Hepatocyte (in vitro differentiated cells): ENCODE results near the gene PROK1.

Source experiments
- CTCF ChIP-seq: fragments of 200-600 bp; sonication (generic); IDR thresholded peaks from 2 replicates; pipeline ENCODE4 v1.5.1; 2016; ENCODE audit warnings: antibody characterized with exemption, mild to moderate bottlenecking; ENCODE audit not compliant: poor library complexity
- EZH2 ChIP-seq: fragments of 200-600 bp; sonication (generic); IDR thresholded peaks from 2 replicates; pipeline ENCODE4 v1.6.1; 2016; ENCODE audit warnings: antibody characterized with exemption, mild to moderate bottlenecking, borderline replicate concordance
- EZH2phosphoT487 ChIP-seq: fragments of 200-600 bp; sonication (generic); IDR thresholded peaks from one replicate; pipeline ENCODE4 v1.6.1; 2018; ENCODE audit warnings: antibody characterized with exemption, mild to moderate bottlenecking, low read depth, moderate library complexity; ENCODE audit not compliant: unreplicated experiment, severe bottlenecking

GRCh38 chr1:110449661-110450651 lies 993 bp upstream of the PROK1 start:
- TF ChIP-seq CTCF = no peak
- TF ChIP-seq EZH2 = no peak
- no peak for TF ChIP-seq EZH2phosphoT487
